Measurements from ENCODE around the gene ZC3H7A. TPM values are rescaled to one million over a fixed set of nuclear protein-coding genes. Genes with fewer than 3 reads are reported as not detected.

Gene ZC3H7A
- total RNA-seq, 4 donors from 2014 or later: 32.7 to 65.8 (median 41.9) TPM

- WGBS: 98% methylated on average over 3 of the region's 3 CpGs
- no peaks in the 10 kb centered on the region for H3K27me3 ChIP-seq
- no peak overlapping the region for H3K4me3 ChIP-seq
- no peak for DNase-seq (ENCODE audit: low spot score in 2 of 2)
- peaks cover 83% of the 10 kb centered on the region for H3K36me3 ChIP-seq
- H3K9me3 ChIP-seq: no peaks in the 10 kb centered on the region
- no peak for TF ChIP-seq CTCF (IDR thresholded peaks at IDR 0.05)
- no peak for TF ChIP-seq POLR2A (IDR thresholded peaks at IDR 0.05)
- H3K4me1 ChIP-seq: peaks cover 10% of the 10 kb centered on the region
- H3K27ac ChIP-seq: no peak overlapping the region
Measured at GRCh38 chr16:11729787-11730186, 67.3 kb downstream of the ZC3H7A start.

GRCh38 chr16:11727796-11728543 is 69.1 kb downstream of the ZC3H7A start:
- TF ChIP-seq POLR2AphosphoS5 (IDR thresholded peaks at IDR 0.05) (no peak), CTCF (IDR thresholded peaks at IDR 0.05) (no peak), POLR2A (IDR thresholded peaks at IDR 0.05) (no peak), EP300 (IDR thresholded peaks at IDR 0.05) (no peak)
- H3K4me3 ChIP-seq: no peak overlapping the region
- H3K9me3 ChIP-seq: no peaks in the 10 kb centered on the region
- 77% methylated on average over 4 of the region's 4 CpGs for WGBS
- H3K27ac ChIP-seq: no peak overlapping the region
- H3K36me3 ChIP-seq: peaks cover 73% of the 10 kb centered on the region
- H3K4me1 ChIP-seq: peaks cover 5% of the 10 kb centered on the region
- H3K27me3 ChIP-seq: no peaks in the 10 kb centered on the region
- no peak for DNase-seq (ENCODE audit: low spot score in 2 of 2)

DNA sequence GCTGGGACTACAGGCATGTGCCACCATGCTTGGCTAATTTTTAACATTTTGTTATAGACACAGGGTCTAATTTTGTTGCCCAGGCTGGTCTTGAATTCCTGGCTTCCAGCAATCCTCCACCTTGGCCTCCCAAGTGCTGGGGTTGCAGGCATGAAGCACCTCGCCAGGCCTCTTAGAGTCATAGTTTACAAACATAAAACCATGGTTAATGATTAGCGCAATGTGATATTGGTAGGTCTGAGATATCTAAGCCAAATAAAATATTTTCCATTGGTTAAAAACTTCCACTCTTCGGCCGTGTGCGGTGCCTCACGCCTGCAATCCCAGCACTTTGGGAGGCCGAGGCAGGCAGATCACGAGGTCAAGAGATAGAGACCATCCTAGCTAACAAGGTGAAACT is 71.0 kb downstream of the ZC3H7A start:
- TF ChIP-seq CTCF (IDR thresholded peaks at IDR 0.05) (no peak), POLR2AphosphoS5 (IDR thresholded peaks at IDR 0.05) (no peak), POLR2A (IDR thresholded peaks at IDR 0.05) (no peak), EP300 (IDR thresholded peaks at IDR 0.05) (no peak)
- Histone ChIP-seq H3K27ac (no peak overlapping the region), H3K4me1 (peaks cover 5% of the 10 kb centered on the region), H3K36me3 (peaks cover 69% of the 10 kb centered on the region), H3K4me3 (no peak overlapping the region), H3K27me3 (no peaks in the 10 kb centered on the region), H3K9me3 (no peaks in the 10 kb centered on the region)
- 95% methylated on average over 8 of the region's 8 CpGs for WGBS
- no peak for DNase-seq (ENCODE audit: low spot score in 2 of 2)

GRCh38 chr16:11725457-11725856 is 71.6 kb downstream of the ZC3H7A start:
- Histone ChIP-seq H3K36me3 (peaks cover 69% of the 10 kb centered on the region), H3K27me3 (no peaks in the 10 kb centered on the region), H3K9me3 (no peaks in the 10 kb centered on the region), H3K4me3 (no peak overlapping the region), H3K27ac (no peak overlapping the region), H3K4me1 (peaks cover 5% of the 10 kb centered on the region)
- no peak for DNase-seq (ENCODE audit: low spot score in 2 of 2)
- 89% methylated on average over 1 of the region's 1 CpG for WGBS
- TF ChIP-seq POLR2A (IDR thresholded peaks at IDR 0.05): no peak
- no peak for TF ChIP-seq EP300 (IDR thresholded peaks at IDR 0.05)
- no peak for TF ChIP-seq CTCF (IDR thresholded peaks at IDR 0.05)
- no peak for TF ChIP-seq POLR2AphosphoS5 (IDR thresholded peaks at IDR 0.05)

- 83% methylated on average over 3 of the region's 3 CpGs for WGBS
Measured at GRCh38 chr16:11722468-11722808, 74.6 kb downstream of the ZC3H7A start.

More at GRCh38 chr16:11722468-11722808, 74.6 kb downstream of the ZC3H7A start:
- Histone ChIP-seq H3K9me3 (no peaks in the 10 kb centered on the region), H3K27ac (no peak overlapping the region), H3K4me1 (no peaks in the 10 kb centered on the region), H3K36me3 (peaks cover 62% of the 10 kb centered on the region), H3K27me3 (no peaks in the 10 kb centered on the region), H3K4me3 (no peak overlapping the region)
- TF ChIP-seq POLR2A (IDR thresholded peaks at IDR 0.05): no peak
- TF ChIP-seq CTCF (IDR thresholded peaks at IDR 0.05): no peak
- no peak for DNase-seq (ENCODE audit: low spot score in 2 of 2)

All from suprapubic skin (tissue), 4 donors.